SK-N-SH (cell line): Measurements from ENCODE around the gene DENND5B. TPM values are rescaled to one million over a fixed set of nuclear protein-coding genes. Genes with fewer than 3 reads are reported as not detected.

Source experiments
- CTCF ChIA-PET: fragments of 300-600, 350-600 bp; formaldehyde crosslinking; extraction: SDS; loops from one replicate; lab custom pipeline; 2021; lab: Yijun Ruan, JAX
- POLR2A ChIA-PET: fragments of 350-600 bp; sonication (Branson Sonifier 250); formaldehyde crosslinking; extraction: SDS; loops from one replicate; lab custom pipeline; 2020; ENCODE audit warnings: antibody characterized with exemption, inconsistent platforms; lab: Yijun Ruan, JAX
- DNase-seq: peaks from one replicate; pipeline ENCODE4 v3.0.0; 2012
- H2AFZ ChIP-seq: fragments of 200-600 bp; sonication (generic); 2 replicates; pipeline ENCODE4 v1.8.1; 2016; ENCODE audit warnings: antibody characterized with exemption, mild to moderate bottlenecking, low read depth
- H3F3A ChIP-seq: fragments of 200-600 bp; sonication (generic); replicated peaks from 2 replicates; pipeline ENCODE3; 2016; ENCODE audit warnings: antibody characterized with exemption, mild to moderate bottlenecking; ENCODE audit not compliant: insufficient read depth
- H3K27ac ChIP-seq, 2 experiments: fragments of 200-500 bp in 1 of 2; fragments of 200-600 bp in 1 of 2; sonication (Bioruptor generic) in 1 of 2; sonication (generic), shearing (Covaris generic) in 1 of 2; 2 replicates each; pipeline versions ENCODE4 v1.5.1 to v1.6.1; 2014 to 2016; ENCODE audit warnings: low read depth in 2 of 2, inconsistent platforms in 1 of 2, low read length in 1 of 2, mild to moderate bottlenecking in 1 of 2, mixed read lengths in 1 of 2
- H3K27me3 ChIP-seq: fragments of 200-600 bp; sonication (generic), shearing (Covaris generic); 2 replicates; pipeline ENCODE4 v1.6.1; 2016; ENCODE audit warnings: mixed run types; ENCODE audit not compliant: insufficient read depth
- H3K36me3 ChIP-seq, 2 experiments: fragments of 200-500 bp in 1 of 2; fragments of 200-600 bp in 1 of 2; sonication (Bioruptor generic) in 1 of 2; sonication (generic) in 1 of 2; replicated peaks in 1 of 2; 2 replicates each; pipeline versions ENCODE3 to v1.5.1; 2014 to 2016; ENCODE audit warnings: low read length in 1 of 2, mild to moderate bottlenecking in 1 of 2; ENCODE audit not compliant: insufficient read depth in 2 of 2, control insufficient read depth in 1 of 2
- H3K4me1 ChIP-seq, 2 experiments: fragments of 200-500 bp in 1 of 2; fragments of 200-600 bp in 1 of 2; sonication (Bioruptor generic) in 1 of 2; sonication (generic), shearing (Covaris generic) in 1 of 2; 2 replicates each; pipeline versions ENCODE4 v1.5.1 to v1.6.1; 2014 to 2016; ENCODE audit warnings: low read depth in 1 of 2, low read length in 1 of 2, mixed run types in 1 of 2; ENCODE audit not compliant: insufficient read depth in 2 of 2, control insufficient read depth in 1 of 2
- H3K4me2 ChIP-seq: fragments of 200-600 bp; sonication (generic), shearing (Covaris generic); 2 replicates; pipeline ENCODE4 v1.6.1; 2017; ENCODE audit warnings: mixed run types
- H3K4me3 ChIP-seq, 2 experiments: fragments of 200-500 bp in 1 of 2; fragments of 200-600 bp in 1 of 2; sonication (Bioruptor generic) in 1 of 2; sonication (generic), shearing (Covaris generic) in 1 of 2; 2 replicates each; pipeline versions ENCODE4 v1.5.1 to v1.8.1; 2014 to 2016; ENCODE audit warnings: low read depth in 2 of 2, inconsistent platforms in 1 of 2, low read length in 1 of 2, mild to moderate bottlenecking in 1 of 2, mixed read lengths in 1 of 2, moderate library complexity in 1 of 2
- H3K79me2 ChIP-seq: fragments of 200-600 bp; sonication (generic); 2 replicates; pipeline ENCODE4 v1.8.1; 2017; ENCODE audit warnings: mild to moderate bottlenecking; ENCODE audit not compliant: insufficient read depth
- H3K9ac ChIP-seq: fragments of 200-600 bp; sonication (generic); 2 replicates; pipeline ENCODE4 v1.6.1; 2017; ENCODE audit warnings: mixed run types
- H3K9me2 ChIP-seq: fragments of 200-600 bp; sonication (generic); 2 replicates; pipeline ENCODE4 v1.6.1; 2017; ENCODE audit warnings: mixed run types
- H3K9me3 ChIP-seq: fragments of 200-600 bp; sonication (generic); 2 replicates; pipeline ENCODE4 v1.6.1; 2017; ENCODE audit warnings: mixed run types, mild to moderate bottlenecking, moderate library complexity
- H4K20me1 ChIP-seq: fragments of 200-600 bp; sonication (generic); 2 replicates; pipeline ENCODE4 v1.6.1; 2017; ENCODE audit warnings: mild to moderate bottlenecking, mixed run types; ENCODE audit not compliant: insufficient read depth
- CTCF ChIP-seq: fragments of 200-600 bp; sonication (generic); IDR thresholded peaks from 2 replicates; pipeline ENCODE4 v1.6.1; 2017; ENCODE audit warnings: antibody characterized with exemption, mild to moderate bottlenecking, moderate library complexity
- EZH2phosphoT487 ChIP-seq: fragments of 200-600 bp; sonication (generic); IDR thresholded peaks from 2 replicates; pipeline ENCODE4 v1.6.1; 2017; ENCODE audit warnings: low read depth, mixed run types, mild to moderate bottlenecking, antibody characterized with exemption, moderate library complexity, borderline replicate concordance
- FOSL2 ChIP-seq: IDR thresholded peaks from 2 replicates; pipeline ENCODE4 v1.4.0; 2012; ENCODE audit warnings: low read depth, mild to moderate bottlenecking, moderate library complexity, borderline replicate concordance
- FOXJ3 ChIP-seq: sonication (generic); formaldehyde crosslinking; IDR thresholded peaks from 2 replicates; pipeline ENCODE4 v1.5.1; 2020; ENCODE audit warnings: mild to moderate bottlenecking, missing genetic modification reagents
- GATA2 ChIP-seq: sonication (generic); formaldehyde crosslinking; IDR thresholded peaks from 2 replicates; pipeline ENCODE4 v1.5.0; 2020; ENCODE audit warnings: mild to moderate bottlenecking, missing genetic modification reagents
- JUND ChIP-seq: IDR thresholded peaks from 2 replicates; pipeline ENCODE4 v1.4.0; 2012
- MAX ChIP-seq: IDR thresholded peaks from 2 replicates; pipeline ENCODE4 v1.4.0; 2012; ENCODE audit warnings: low read depth
- MEF2A ChIP-seq: IDR thresholded peaks from 2 replicates; pipeline ENCODE4 v1.4.0; 2012; ENCODE audit warnings: low read depth, borderline replicate concordance
- NFIC ChIP-seq: IDR thresholded peaks from 2 replicates; pipeline ENCODE4 v1.4.0; 2012; ENCODE audit warnings: borderline replicate concordance
- NRF1 ChIP-seq: IDR thresholded peaks from 2 replicates; pipeline ENCODE4 v1.6.1; 2012; ENCODE audit warnings: low read depth, mild to moderate bottlenecking, low read length
- PBX3 ChIP-seq: IDR thresholded peaks from 2 replicates; pipeline ENCODE4; 2012
- POLR2AphosphoS5 ChIP-seq: IDR thresholded peaks from 2 replicates; pipeline ENCODE4 v1.6.1; 2012; ENCODE audit warnings: low read depth, low read length
- REST ChIP-seq: IDR thresholded peaks from 2 replicates; pipeline ENCODE4 v1.6.1; 2012; ENCODE audit warnings: mild to moderate bottlenecking, low read depth, low read length, moderate library complexity
- RXRA ChIP-seq: IDR thresholded peaks from 2 replicates; pipeline ENCODE4 v1.4.0; 2012; ENCODE audit warnings: low read depth, mild to moderate bottlenecking, borderline replicate concordance
- SMC3 ChIP-seq: IDR thresholded peaks from 2 replicates; pipeline ENCODE4 v1.6.1; 2012; ENCODE audit warnings: low read depth, low read length, improper control_type of control experiment
- TCF12 ChIP-seq: IDR thresholded peaks from 2 replicates; pipeline ENCODE4 v1.4.0; 2012
- TEAD4 ChIP-seq: IDR thresholded peaks from 2 replicates; pipeline ENCODE4 v1.4.0; 2012; ENCODE audit warnings: mild to moderate bottlenecking, borderline replicate concordance; ENCODE audit not compliant: insufficient read depth
- USF1 ChIP-seq: IDR thresholded peaks from 2 replicates; pipeline ENCODE4 v1.4.0; 2012; ENCODE audit warnings: low read depth, borderline replicate concordance
- USF2 ChIP-seq: fragments of 150-350 bp; IDR thresholded peaks from 2 replicates; pipeline ENCODE4 v1.6.1; 2017; ENCODE audit warnings: antibody characterized with exemption, low read length, low read depth, borderline replicate concordance
- ZBTB33 ChIP-seq: IDR thresholded peaks from 2 replicates; pipeline ENCODE4 v1.4.0; 2012; ENCODE audit warnings: low read depth, borderline replicate concordance
- WGBS: methylation state at CpG from one replicate; pipeline ENCODE4 v1.1.6; 2017; ENCODE audit warnings: low lambda C conversion rate; 5-methylcytosine and 5-hydroxymethylcytosine counted together
- polyA plus RNA-seq, 3 experiments: library from polyadenylated mRNA; depleted of rRNA; stranded (reverse); fragments of >200 nt; gene quantifications; 2 replicates each; pipeline ENCODE4 v1.2.3, GENCODE V29; 2012

The DENND5B gene
- polyA plus RNA-seq, 1 of the 3 experiments (the other 2 are of a cell fraction): 5.3 TPM

GRCh38 chr12:31363831-31364230, 227.1 kb downstream of the DENND5B start:
- H3K36me3 ChIP-seq: no peaks in the 10 kb centered on the region
- CTCF ChIA-PET: interaction anchor here (1.2 kb wide), 1 partner anchor 92 kb away, joined by 3 read pairs; no protein-coding TSS in a partner anchor
- 61% methylated on average over 2 of the region's 2 CpGs for WGBS
- H3K9me3 ChIP-seq: no peaks in the 10 kb centered on the region
- no peak overlapping the region for H3K4me3 ChIP-seq
- no peaks in the 10 kb centered on the region for H4K20me1 ChIP-seq
- no peaks in the 10 kb centered on the region for H3K79me2 ChIP-seq
- no peaks in the 10 kb centered on the region for H3K4me1 ChIP-seq
- H3K4me2 ChIP-seq: no peak overlapping the region
- no peak for TF ChIP-seq TEAD4
- TF ChIP-seq MEF2A: no peak
- TF ChIP-seq ZBTB33: no peak
- no peak for TF ChIP-seq JUND
- no peak for TF ChIP-seq TCF12
- TF ChIP-seq NFIC: no peak
- no peak for TF ChIP-seq REST
- no peak for TF ChIP-seq FOXJ3 (CRISPR knock-in tag)
- TF ChIP-seq CTCF: no peak
- TF ChIP-seq EZH2phosphoT487: no peak
- TF ChIP-seq PBX3: no peak
- no peak for TF ChIP-seq MAX
- TF ChIP-seq NRF1: no peak
- TF ChIP-seq POLR2AphosphoS5: no peak
- TF ChIP-seq FOSL2: no peak
- TF ChIP-seq SMC3: no peak
- no peak for TF ChIP-seq RXRA
- no peak for TF ChIP-seq GATA2 (CRISPR knock-in tag)
- no peak for TF ChIP-seq USF1
- no peak for TF ChIP-seq USF2
- TF ChIP-seq, all 33 proteins: peak for 0
- no peaks in the 10 kb centered on the region for H3K9me2 ChIP-seq
- H3K27ac ChIP-seq: no peak overlapping the region
- POLR2A ChIA-PET: no interaction called here
- no peak for DNase-seq
- no peak overlapping the region for H3K9ac ChIP-seq
- H2AFZ ChIP-seq: no peak overlapping the region
- no peaks in the 10 kb centered on the region for H3K27me3 ChIP-seq
- H3F3A ChIP-seq: no peaks in the 10 kb centered on the region
